ENCODE results near the gene NMT1. TPM values are rescaled to one million over a fixed set of nuclear protein-coding genes. Genes with fewer than 3 reads are reported as not detected.

Gene NMT1
- total and polyA plus RNA-seq, 2 of the 13 experiments (the other 11 are each of a cell fraction or from before 2014, with no cell fraction given) = 75.7 to 142 TPM

GRCh38 chr17:45128331-45128730, 67.2 kb downstream of the NMT1 start (continued):
- TF ChIP-seq ZZZ3 (CRISPR knock-in tag; IDR thresholded peaks at IDR 0.05; ENCODE audit: borderline replicate concordance) (0 out of 2 replicates have a peak, but pooled peaks have one; percentile 10), ZNF883 (CRISPR knock-in tag; IDR thresholded peaks at IDR 0.05; ENCODE audit: not compliant biosample characterization) (no peak), ZNF780A (CRISPR knock-in tag; IDR thresholded peaks at IDR 0.05) (no peak), KLF16 (CRISPR knock-in tag; IDR thresholded peaks at IDR 0.05) (0 out of 4 replicates have a peak, but pooled peaks of 1 of the 2 experiments have one; percentile 2), SIN3B (IDR thresholded peaks at IDR 0.05; ENCODE audit: low read length) (no peak), BORCS8-MEF2B (CRISPR knock-in tag; IDR thresholded peaks at IDR 0.05) (no peak), WIZ (CRISPR knock-in tag; IDR thresholded peaks at IDR 0.05) (no peak), ZNF10 (CRISPR knock-in tag; IDR thresholded peaks at IDR 0.05; ENCODE audit: borderline replicate concordance, low read depth) (no peak), KLF15 (CRISPR knock-in tag; IDR thresholded peaks at IDR 0.05; ENCODE audit: borderline replicate concordance) (no peak), ZNF768 (CRISPR knock-in tag; IDR thresholded peaks at IDR 0.05) (no peak), ETV6 (CRISPR knock-in tag; conservative IDR thresholded peaks at IDR 0.05) (no peak), ZNF431 (CRISPR knock-in tag; IDR thresholded peaks at IDR 0.05; ENCODE audit: borderline replicate concordance, low read depth) (no peak), KDM5B (CRISPR knock-in tag; IDR thresholded peaks at IDR 0.05; ENCODE audit: borderline replicate concordance) (peak; percentile 25), HNRNPL (IDR thresholded peaks at IDR 0.05; ENCODE audit: low read depth, low read length) (peak; percentile 92; the same call in 1 of the 2 replicates), ZBTB14 (CRISPR knock-in tag; IDR thresholded peaks at IDR 0.05) (no peak), MTF2 (CRISPR knock-in tag; IDR thresholded peaks at IDR 0.05; ENCODE audit: borderline replicate concordance) (no peak), ZNF350 (CRISPR knock-in tag; IDR thresholded peaks at IDR 0.05; ENCODE audit: borderline replicate concordance, low read depth) (no peak), MAZ (IDR thresholded peaks at IDR 0.05; ENCODE audit: borderline replicate concordance, low read depth, low read length) (no peak), MAZ (CRISPR knock-in tag; IDR thresholded peaks at IDR 0.05; ENCODE audit: low read depth) (no peak), PLRG1 (conservative IDR thresholded peaks at IDR 0.05) (no peak), ZNF605 (CRISPR knock-in tag; IDR thresholded peaks at IDR 0.05) (no peak), ZNF367 (CRISPR knock-in tag; IDR thresholded peaks at IDR 0.05; ENCODE audit: borderline replicate concordance) (no peak), MBNL3 (CRISPR knock-in tag; conservative IDR thresholded peaks at IDR 0.05) (no peak)
- TF ChIP-seq, protein P1, sequence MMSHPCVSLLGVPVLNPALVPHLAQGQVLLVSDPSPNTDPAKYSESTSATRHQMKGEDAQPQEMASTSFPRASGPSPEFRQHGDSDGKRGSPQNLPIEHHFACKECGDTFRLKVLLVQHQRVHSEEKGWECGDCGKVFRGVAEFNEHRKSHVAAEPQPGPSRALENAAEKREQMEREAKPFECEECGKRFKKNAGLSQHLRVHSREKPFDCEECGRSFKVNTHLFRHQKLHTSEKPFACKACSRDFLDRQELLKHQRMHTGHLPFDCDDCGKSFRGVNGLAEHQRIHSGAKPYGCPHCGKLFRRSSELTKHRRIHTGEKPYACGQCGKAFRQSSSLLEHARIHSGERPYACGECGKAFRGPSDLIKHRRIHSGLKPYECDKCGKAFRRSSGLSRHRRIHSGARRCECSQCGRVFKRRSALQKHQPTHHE (CRISPR knock-in tag; IDR thresholded peaks at IDR 0.05; ENCODE audit: borderline replicate concordance) = no peak
- TF ChIP-seq, protein P2, sequence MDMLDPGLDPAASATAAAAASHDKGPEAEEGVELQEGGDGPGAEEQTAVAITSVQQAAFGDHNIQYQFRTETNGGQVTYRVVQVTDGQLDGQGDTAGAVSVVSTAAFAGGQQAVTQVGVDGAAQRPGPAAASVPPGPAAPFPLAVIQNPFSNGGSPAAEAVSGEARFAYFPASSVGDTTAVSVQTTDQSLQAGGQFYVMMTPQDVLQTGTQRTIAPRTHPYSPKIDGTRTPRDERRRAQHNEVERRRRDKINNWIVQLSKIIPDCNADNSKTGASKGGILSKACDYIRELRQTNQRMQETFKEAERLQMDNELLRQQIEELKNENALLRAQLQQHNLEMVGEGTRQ (IDR thresholded peaks at IDR 0.05; ENCODE audit: low read depth, low read length) = no peak
- TF ChIP-seq, protein P2 (CRISPR knock-in tag; IDR thresholded peaks at IDR 0.05; ENCODE audit: borderline replicate concordance) = no peak

Data from HepG2 (cell line).